Measurements from ENCODE around the gene CKMT1A. TPM values are rescaled to one million over a fixed set of nuclear protein-coding genes. Genes with fewer than 3 reads are reported as not detected.
"Not testable (repeated sequence)": the region's sequence is repeated elsewhere in the genome, so short reads cannot be mapped to it uniquely, and the experiment has no call there.

Gene CKMT1A
- total RNA-seq = not detected

GRCh38 chr15:43693148-43694022, at the start of gene CKMT1A:
Gene CKMT1A (plus strand): TSS chr15:43693859. CDS start chr15:43694051, 192 bp downstream.
- H3K4me1 ChIP-seq (ENCODE audit: insufficient read depth, low read length); H3K4me3 ChIP-seq (ENCODE audit: low read length); H3K27me3 ChIP-seq (ENCODE audit: insufficient read depth, low read length); H3K9me3 ChIP-seq (ENCODE audit: low read depth, low read length): not testable (repeated sequence)

- Histone ChIP-seq H3K9me3 (ENCODE audit: low read depth, low read length) (no peaks in the 10 kb centered on the region), H3K4me3 (ENCODE audit: low read length) (no peak within 1 kb of the TSS), H3K27me3 (ENCODE audit: insufficient read depth, low read length) (no peaks in the 10 kb centered on the region), H3K4me1 (ENCODE audit: insufficient read depth, low read length) (no peaks in the 10 kb centered on the region)
Observed at GRCh38 chr15:43648649-43649429, 44.8 kb upstream of the CKMT1A start, which contains the start of gene CATSPER2. Gene CATSPER2 (minus strand): TSS chr15:43648844. CDS start chr15:43648061, 783 bp downstream.

GRCh38 chr15:43649430-43649926, 44.2 kb upstream of the CKMT1A start:
- H3K9me3 ChIP-seq (ENCODE audit: low read depth, low read length); H3K27me3 ChIP-seq (ENCODE audit: insufficient read depth, low read length); H3K4me1 ChIP-seq (ENCODE audit: insufficient read depth, low read length); H3K4me3 ChIP-seq (ENCODE audit: low read length): not testable (repeated sequence)

- H3K27me3 ChIP-seq (ENCODE audit: insufficient read depth, low read length); H3K9me3 ChIP-seq (ENCODE audit: low read depth, low read length); H3K4me3 ChIP-seq (ENCODE audit: low read length): not testable (repeated sequence)
Observed at GRCh38 chr15:43659727-43660126, 33.9 kb upstream of the CKMT1A start.

GRCh38 chr15:43662293-43662692, 31.4 kb upstream of the CKMT1A start:
- not testable (repeated sequence) for H3K4me1 ChIP-seq (ENCODE audit: insufficient read depth, low read length); H3K9me3 ChIP-seq (ENCODE audit: low read depth, low read length); H3K4me3 ChIP-seq (ENCODE audit: low read length); H3K27me3 ChIP-seq (ENCODE audit: insufficient read depth, low read length)

More at GRCh38 chr15:43659727-43660126, 33.9 kb upstream of the CKMT1A start:
- H3K4me1 ChIP-seq (ENCODE audit: insufficient read depth, low read length) = not testable (repeated sequence)

- H3K9me3 ChIP-seq (ENCODE audit: low read depth, low read length); H3K4me3 ChIP-seq (ENCODE audit: low read length); H3K27me3 ChIP-seq (ENCODE audit: insufficient read depth, low read length); H3K4me1 ChIP-seq (ENCODE audit: insufficient read depth, low read length): not testable (repeated sequence)
Observed at GRCh38 chr15:43663333-43663732, 30.3 kb upstream of the CKMT1A start.

- H3K27me3 ChIP-seq (ENCODE audit: insufficient read depth, low read length); H3K9me3 ChIP-seq (ENCODE audit: low read depth, low read length); H3K4me3 ChIP-seq (ENCODE audit: low read length); H3K4me1 ChIP-seq (ENCODE audit: insufficient read depth, low read length): not testable (repeated sequence)
Observed at GRCh38 chr15:43666177-43666576, 27.5 kb upstream of the CKMT1A start.

GRCh38 chr15:43674175-43674574, 19.5 kb upstream of the CKMT1A start:
- H3K4me1 ChIP-seq (ENCODE audit: insufficient read depth, low read length); H3K9me3 ChIP-seq (ENCODE audit: low read depth, low read length); H3K4me3 ChIP-seq (ENCODE audit: low read length); H3K27me3 ChIP-seq (ENCODE audit: insufficient read depth, low read length): not testable (repeated sequence)

GRCh38 chr15:43689604-43690301, 3.9 kb upstream of the CKMT1A start:
- H3K4me3 ChIP-seq (ENCODE audit: low read length); H3K9me3 ChIP-seq (ENCODE audit: low read depth, low read length); H3K4me1 ChIP-seq (ENCODE audit: insufficient read depth, low read length); H3K27me3 ChIP-seq (ENCODE audit: insufficient read depth, low read length): not testable (repeated sequence)

- not testable (repeated sequence) for H3K9me3 ChIP-seq (ENCODE audit: low read depth, low read length); H3K4me3 ChIP-seq (ENCODE audit: low read length); H3K27me3 ChIP-seq (ENCODE audit: insufficient read depth, low read length); H3K4me1 ChIP-seq (ENCODE audit: insufficient read depth, low read length)
Observed at GRCh38 chr15:43692679-43693078, 980 bp upstream of the CKMT1A start.

GRCh38 chr15:43702174-43702573, 8.5 kb downstream of the CKMT1A start:
- H3K9me3 ChIP-seq (ENCODE audit: low read depth, low read length) = no peaks in the 10 kb centered on the region
- no peak overlapping the region for H3K4me3 ChIP-seq (ENCODE audit: low read length)
- H3K27me3 ChIP-seq (ENCODE audit: insufficient read depth, low read length) = peaks cover 2% of the 10 kb centered on the region
- no peaks in the 10 kb centered on the region for H3K4me1 ChIP-seq (ENCODE audit: insufficient read depth, low read length)

GRCh38 chr15:43702701-43703424, 9.2 kb downstream of the CKMT1A start:
- H3K4me1 ChIP-seq (ENCODE audit: insufficient read depth, low read length) = no peaks in the 10 kb centered on the region
- H3K9me3 ChIP-seq (ENCODE audit: low read depth, low read length) = no peaks in the 10 kb centered on the region
- H3K4me3 ChIP-seq (ENCODE audit: low read length) = no peak overlapping the region
- H3K27me3 ChIP-seq (ENCODE audit: insufficient read depth, low read length) = no peaks in the 10 kb centered on the region

GRCh38 chr15:43710431-43711131, 16.9 kb downstream of the CKMT1A start:
- not testable (repeated sequence) for H3K9me3 ChIP-seq (ENCODE audit: low read depth, low read length)

GRCh38 chr15:43723151-43723550, 29.5 kb downstream of the CKMT1A start:
- Histone ChIP-seq H3K4me3 (ENCODE audit: low read length) (no peak overlapping the region), H3K9me3 (ENCODE audit: low read depth, low read length) (no peaks in the 10 kb centered on the region), H3K27me3 (ENCODE audit: insufficient read depth, low read length) (no peaks in the 10 kb centered on the region)

More at GRCh38 chr15:43710431-43711131, 16.9 kb downstream of the CKMT1A start:
- not testable (repeated sequence) for H3K27me3 ChIP-seq (ENCODE audit: insufficient read depth, low read length); H3K4me3 ChIP-seq (ENCODE audit: low read length); H3K4me1 ChIP-seq (ENCODE audit: insufficient read depth, low read length)

More at GRCh38 chr15:43723151-43723550, 29.5 kb downstream of the CKMT1A start:
- H3K4me1 ChIP-seq (ENCODE audit: insufficient read depth, low read length) = no peaks in the 10 kb centered on the region
